HK-2 (cell line): ENCODE results near the gene TTC17.
"Not testable (repeated sequence)": the region's sequence is repeated elsewhere in the genome, so short reads cannot be mapped to it uniquely, and the experiment has no call there.

ENCODE experiments used
- DNase-seq: peaks from one replicate; pipeline ENCODE4 v3.0.0-alpha.2; 2018; ENCODE audit not compliant: unreplicated experiment

TTC17 gene

DNA sequence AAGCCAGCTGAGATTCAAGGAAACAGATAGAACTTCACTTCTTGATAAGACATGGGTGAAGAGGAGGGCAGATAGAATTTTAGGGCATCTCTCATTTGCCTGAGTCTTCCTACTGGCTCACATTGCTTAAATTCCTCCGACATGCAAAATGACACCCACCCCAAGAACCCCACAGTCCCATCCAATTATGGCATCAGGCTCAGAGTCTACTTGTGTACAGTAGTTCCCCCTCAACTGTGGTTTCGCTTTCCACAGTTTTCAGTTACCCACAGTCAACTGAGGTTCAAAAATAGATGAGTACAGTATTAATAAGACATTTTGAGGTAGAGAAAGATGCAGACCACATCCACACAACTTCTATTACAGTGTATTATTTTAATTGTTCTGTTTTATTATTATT is 99.8 kb downstream of the TTC17 start:
- no peak for DNase-seq

DNA sequence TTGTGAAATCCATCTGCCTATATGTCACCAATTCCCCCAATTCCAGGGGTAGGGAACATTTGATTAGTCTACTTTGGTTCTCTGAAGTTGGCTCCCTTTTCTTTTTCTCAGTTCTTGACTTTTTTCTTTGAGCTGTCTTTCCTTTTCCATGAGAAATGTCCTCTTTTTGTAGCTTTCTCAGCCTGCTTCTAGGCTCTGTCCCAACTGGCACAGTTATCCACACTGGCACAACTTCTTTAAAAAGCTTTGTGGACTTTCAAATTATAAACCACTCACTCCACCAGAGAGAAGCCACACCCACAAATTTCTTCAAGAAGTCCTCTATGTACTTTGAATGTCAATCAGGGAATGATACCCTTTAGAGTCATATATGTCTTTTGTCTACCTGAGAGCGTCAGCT is 100.5 kb downstream of the TTC17 start:
- DNase-seq: no peak

DNA sequence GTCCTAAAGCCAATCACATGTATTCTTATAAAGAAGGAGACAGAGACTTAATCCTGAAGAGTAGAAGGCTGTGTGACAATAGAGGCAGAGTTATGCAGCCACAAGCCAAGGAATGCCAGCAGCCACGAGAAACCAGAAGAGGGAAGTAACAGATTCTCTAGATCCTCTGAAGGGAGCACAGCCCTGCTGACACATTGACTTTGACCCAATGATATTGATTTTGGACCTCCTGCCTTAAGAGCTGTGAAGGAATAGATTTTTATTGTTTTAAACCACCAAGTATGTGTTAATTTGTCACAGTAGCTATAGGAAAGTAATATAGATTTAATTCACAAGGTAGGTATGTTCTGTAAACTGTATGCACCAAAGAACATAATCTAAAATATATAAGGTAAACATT is 103.6 kb downstream of the TTC17 start:
- DNase-seq: no peak

DNA sequence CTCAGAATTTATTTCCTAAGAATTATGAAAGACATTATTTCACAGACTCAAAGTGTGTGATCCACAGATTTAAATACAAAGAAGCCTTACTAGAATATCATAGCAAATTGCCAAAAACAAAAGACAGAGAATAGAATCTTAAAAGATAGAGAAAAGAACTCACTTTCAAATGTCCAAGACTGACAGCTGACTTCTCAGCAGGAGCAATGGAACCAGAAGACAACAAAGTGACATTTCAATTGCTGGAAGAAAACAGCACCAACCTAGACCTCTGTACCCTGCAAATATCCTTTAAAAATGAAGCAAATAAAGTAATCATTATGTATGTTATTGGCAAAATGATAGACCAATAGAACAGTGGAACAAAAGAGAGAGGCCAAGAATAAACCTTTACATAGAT is 109.2 kb downstream of the TTC17 start:
- no peak for DNase-seq

DNA sequence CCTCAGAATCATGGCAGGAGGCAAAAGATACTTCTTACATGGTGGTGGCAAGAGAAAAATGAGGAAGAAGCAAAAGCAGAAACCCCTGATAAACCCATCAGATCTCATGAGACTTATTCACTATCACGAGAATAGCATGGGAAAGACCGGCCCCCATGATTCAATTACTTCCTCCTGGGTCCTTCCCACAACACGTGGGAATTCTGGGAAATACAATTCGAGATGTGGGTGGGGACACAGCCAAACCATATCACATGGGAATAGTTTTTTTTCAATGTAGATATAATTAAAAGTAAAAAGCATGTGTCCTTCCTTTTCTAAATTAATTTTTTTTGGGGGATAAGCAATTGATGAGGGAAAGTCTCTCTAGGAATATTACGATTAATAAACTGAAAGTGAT is 118.8 kb downstream of the TTC17 start:
- DNase-seq: not testable (repeated sequence)

DNA sequence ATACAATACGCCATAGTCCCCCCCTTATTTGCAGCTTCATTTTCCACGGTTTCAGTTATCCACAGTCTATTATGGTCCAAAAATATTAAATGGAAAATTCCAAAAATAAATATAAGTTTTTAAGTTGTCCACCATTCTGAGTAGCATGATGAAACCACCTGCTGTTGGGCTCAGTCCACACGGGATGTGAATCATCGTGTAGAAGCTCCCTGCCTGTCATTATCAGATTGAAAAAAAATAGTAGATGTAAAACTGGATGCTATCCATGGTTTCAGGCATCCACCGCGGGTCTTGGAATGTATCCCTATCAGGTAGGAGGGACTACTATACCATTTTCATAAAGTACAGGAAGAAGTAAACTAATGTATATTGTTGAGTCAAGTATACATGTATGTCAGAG is 127.4 kb downstream of the TTC17 start:
- no peak for DNase-seq

DNA sequence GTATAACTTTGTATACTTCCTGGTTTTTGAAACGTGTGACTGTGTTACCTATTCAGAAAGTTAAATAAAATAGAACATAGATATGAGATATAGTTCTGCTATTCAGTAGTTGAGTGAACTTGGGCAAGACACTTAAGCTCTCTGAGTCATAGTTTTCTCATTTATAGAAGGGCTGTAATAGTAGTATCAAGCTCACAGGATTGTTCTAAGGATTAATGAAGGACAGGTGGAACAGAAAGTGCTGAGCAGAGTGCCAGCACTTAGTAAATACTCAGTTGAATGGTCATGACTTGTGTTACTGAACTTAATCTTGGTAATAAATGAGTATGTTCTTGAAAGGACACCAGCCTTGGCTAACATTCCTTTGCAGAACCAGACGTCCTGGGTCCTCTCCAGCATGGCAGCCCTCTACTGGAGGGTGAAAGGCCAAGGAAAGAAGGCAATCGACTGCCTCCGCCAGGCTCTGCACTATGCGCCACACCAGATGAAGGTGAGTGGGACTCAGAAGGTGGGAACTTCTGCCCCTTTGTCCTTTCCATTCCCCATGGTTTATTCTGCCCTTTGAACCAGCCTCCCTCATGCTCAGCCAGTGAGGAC is 131.2 kb downstream of the TTC17 start:
- DNase-seq: no peak

DNA sequence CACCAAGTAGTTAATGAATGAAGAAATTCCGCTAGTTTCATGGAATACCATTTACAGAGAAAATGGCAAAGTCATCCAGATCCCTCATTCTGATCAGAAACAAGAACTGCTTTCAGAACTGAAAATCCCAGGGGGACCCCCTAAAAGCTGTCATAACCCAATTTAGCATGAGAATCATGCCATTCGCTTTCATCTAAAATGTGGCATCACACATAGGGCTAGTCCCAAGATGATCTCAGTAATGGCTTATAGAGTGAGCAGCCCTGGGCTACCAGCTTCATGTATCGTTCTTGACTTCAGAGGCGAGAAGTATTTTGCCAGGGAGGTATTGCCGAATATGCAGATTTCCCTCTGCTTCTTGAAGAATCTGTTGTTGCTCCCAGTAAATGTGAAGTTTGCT is 134.0 kb downstream of the TTC17 start:
- DNase-seq: no peak

DNA sequence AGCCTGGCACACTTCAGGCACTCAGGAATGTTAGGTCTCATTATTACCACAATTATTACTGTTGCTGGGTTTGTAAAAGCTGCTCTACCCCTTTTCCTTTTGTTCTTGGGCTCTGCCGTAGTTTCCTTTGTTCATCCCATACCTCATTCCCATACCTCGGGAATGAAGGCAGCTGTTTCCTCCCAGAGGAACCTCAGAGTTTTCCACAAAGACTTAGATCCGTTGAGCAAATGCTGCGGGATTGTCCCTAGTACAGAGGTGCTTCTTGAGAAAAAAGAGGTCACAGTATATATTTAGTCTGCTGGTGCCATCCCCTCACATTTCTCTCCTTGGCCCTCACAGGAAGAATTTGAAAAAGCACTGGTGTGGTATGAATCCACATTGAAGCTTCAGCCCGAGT is 134.7 kb downstream of the TTC17 start:
- no peak for DNase-seq

DNA sequence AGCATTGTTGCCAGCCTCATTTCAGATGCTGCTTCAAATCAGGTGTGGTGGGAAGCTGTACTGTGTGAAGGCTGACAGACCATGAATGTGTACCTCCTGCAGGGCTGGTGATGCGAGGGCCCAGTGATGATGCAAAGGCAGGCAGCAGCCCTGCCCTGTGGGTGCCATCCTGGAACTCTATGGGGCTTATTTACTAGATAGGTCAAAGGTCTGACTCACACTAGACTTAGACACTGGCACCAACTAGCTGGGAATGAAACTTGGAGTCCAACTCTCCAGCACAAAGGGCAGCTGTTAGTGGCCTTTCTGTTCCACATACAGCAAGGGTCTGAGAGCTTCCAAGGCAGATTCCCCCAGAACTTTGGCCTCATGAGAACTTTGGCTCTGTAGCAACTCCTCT is 138.4 kb downstream of the TTC17 start:
- DNase-seq: no peak

DNA sequence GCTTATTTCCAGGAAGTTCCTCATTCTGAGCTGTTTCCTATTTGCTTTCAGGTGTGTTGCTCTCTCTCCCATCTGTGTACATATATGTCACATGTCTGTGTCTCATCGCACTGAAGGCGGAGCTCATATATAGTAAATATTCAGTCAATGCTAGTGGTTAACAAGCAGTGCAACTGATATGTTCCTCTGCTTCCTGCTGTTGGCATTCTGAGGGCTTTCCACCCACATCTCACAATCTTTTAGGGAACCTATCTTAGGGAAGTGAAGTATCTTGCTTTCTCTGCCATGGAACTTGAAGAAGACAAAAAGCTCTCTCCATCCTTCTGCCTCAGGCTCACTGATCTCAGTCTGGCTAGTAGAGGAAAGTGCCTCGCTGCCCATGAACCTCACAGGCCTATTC is 139.8 kb downstream of the TTC17 start:
- no peak for DNase-seq

DNA sequence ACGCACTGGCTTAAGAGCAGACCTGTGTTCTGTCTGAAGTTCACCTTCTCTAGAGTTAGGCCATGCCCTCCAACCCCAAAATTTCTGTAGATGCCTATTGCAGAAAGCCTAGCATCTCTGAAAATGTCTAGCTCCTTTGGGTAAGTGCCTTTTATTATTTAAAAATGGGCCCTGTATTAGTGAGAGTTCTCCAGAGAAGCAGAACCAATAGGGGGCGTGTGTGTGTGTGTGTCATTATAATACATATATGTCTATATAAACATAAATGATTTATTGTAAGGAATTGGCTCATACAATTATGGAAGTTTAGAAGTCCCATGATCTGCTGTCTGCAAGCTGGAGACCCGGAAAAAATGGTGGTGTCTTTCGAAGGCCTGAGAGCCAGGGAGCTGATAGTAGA is 144.7 kb downstream of the TTC17 start:
- DNase-seq: no peak

DNA sequence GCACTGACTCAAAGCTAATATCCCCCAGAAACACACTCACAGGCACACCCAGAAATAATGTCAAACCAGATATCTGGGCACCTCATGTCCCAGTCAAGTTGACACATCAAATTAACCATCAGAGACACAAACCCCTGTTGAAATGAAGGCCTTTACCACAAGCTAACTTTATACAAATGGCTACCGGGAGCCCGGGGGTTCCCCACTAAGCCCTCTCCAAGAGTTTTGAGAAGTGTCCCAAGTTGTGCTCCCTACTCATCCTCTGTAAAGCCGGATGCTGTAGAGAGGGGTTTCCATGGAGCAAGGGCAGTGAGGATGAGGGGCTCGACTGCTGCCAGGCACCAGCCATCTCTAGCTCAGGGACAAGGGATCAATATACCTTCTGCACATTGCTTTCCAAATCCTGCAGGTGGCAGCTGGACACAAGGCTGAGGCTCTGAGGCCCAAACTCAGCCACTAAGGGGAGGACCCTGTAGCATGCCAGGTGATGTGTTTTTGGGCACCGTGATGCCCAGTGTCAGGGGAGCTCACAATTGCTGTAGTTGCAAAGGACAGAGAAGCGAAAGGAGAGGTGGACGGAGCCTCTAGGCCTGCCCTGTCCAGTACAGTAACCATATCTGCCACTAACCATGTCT is 145.7 kb downstream of the TTC17 start:
- DNase-seq: no peak

DNA sequence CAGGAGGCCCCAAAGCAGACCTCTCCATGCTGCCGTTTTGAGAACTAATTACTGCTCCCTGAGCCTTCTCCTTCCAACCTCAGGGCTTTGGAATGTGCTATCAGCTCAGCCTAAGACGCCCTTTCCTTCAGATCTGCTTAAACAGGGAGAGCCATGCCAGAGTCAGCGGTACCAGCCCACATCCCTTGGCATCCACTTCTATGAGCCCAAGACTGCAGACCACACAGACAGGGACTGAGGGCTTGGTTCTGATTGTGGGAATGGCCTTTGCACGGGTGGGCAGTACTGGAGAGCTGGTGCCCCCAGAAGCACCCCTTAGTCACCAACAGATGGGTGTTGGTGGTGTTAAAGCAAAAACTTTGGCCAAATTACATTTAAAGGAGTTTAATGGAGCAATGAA is 146.5 kb downstream of the TTC17 start:
- no peak for DNase-seq

DNA sequence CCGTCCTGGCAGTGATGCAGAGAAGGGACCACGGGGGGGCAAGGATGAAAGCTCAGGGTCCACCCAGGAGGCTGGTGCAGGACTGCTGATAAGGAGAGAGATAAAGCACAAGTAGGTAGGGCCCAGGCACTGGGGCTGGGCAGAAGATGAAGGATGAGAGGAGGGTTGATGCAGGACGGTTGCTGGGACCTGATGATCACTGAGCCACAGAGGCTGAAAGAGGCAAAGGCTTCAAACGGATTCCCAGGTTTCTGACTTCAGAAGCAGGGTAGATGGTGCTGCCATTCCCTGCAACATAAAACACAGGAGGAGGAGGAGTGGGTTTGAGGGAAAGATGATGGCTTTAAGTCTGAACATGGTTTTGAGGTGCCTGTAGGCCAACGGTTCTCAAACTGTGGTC is 148.5 kb downstream of the TTC17 start:
- DNase-seq: no peak

DNA sequence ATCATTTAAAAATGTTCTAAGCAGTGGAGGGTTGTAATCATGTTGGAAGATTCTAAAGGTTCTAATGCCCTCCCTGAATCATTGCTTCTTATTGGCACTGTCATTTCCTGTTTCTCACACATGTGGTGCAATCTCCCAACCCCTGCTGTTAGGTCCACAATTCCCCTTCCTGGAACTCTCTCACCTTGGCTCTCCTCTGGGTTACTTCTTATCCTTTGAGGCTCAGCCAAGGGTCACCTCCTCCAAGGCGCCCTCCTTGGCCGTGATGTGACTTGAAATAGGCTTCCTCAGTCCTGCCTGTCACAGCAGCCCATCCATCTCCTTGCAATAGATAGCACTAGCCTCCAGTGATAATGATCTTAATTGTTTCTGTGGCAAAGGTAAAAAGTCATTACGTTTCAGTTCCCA is 149.8 kb downstream of the TTC17 start:
- DNase-seq: no peak

DNA sequence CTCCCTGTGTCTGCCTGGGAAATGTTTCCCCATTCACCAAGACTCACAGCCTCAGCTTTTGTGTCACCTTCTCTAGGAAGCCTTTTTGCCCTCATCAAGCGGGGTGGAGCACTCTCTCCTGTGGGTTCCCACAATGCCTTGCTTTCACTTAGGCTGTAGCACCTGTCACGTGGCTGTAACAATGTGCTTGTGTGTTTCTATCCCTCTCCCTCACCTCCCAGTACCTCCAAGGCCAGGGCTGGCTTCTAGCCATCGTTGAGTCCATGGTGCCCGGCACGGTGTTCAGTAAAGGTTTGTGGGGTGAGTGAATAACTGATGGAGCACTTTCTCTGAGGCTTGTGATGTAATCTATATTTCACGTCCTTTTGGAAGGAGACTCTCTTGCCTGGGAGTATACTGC is 153.2 kb downstream of the TTC17 start:
- no peak for DNase-seq

DNA sequence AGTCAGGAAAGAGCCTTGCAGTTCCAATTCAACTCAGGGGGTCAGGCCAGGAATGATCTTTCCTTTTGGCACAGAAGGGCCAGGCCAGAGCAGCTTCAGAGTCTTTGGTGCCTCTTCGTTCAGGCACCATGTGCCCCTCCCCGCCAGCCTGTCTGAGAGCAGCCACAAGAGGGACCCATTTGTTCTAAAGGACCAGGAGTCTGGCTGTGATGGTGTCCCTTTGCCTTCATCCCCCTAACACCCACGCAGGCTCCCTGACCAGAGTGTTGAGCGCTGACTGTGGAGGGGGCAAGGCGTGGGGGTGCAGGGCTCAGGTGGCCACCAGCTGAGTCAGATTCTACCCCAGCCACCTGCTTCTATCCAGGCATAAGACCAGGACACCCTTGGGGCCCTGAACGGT is 156.4 kb downstream of the TTC17 start:
- no peak for DNase-seq

DNA sequence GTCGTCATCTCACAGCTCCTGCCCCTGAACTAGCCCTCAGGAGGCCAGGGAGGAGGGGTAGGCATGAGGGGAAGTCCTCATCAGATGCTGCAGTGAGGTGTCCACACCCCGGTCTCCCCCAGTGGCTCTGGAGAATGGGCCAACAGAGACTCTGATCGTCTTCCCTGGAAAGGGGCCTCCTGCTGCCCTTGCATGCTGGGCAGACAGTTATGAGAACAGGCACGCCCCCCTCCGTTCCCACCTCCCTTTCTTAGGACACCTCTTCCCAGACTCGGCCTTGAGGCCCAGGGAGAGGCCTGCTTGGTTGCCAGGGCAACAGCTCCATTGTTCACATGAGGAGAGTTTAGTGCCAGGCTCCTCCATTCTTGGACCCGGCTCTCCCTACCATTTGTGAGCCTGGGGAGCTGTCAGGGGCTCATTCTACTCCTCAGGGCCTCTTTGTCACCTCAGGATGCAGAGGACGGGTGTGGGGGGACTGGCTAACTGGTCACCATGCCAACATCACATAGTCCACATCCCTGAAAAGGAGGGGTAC is 157.7 kb downstream of the TTC17 start:
- DNase-seq: no peak

DNA sequence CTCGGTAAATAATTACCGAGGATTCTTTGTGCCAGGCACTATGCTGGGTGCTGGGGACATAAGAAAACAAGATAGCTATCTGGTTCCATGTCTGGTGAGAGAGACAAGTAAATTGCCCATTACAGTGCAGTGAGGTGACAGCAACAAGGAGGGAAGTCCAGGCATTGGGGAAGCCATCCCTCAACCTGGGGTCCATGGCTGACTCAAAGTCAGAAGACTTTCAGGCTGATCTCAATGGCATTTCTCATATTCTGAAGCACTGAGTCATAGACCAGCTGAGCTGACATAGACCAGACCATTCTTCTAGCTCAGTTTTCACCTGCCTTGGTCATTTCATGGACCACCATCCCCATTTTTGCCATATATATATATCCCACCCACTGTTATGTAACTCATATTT is 158.8 kb downstream of the TTC17 start:
- DNase-seq: no peak

DNA sequence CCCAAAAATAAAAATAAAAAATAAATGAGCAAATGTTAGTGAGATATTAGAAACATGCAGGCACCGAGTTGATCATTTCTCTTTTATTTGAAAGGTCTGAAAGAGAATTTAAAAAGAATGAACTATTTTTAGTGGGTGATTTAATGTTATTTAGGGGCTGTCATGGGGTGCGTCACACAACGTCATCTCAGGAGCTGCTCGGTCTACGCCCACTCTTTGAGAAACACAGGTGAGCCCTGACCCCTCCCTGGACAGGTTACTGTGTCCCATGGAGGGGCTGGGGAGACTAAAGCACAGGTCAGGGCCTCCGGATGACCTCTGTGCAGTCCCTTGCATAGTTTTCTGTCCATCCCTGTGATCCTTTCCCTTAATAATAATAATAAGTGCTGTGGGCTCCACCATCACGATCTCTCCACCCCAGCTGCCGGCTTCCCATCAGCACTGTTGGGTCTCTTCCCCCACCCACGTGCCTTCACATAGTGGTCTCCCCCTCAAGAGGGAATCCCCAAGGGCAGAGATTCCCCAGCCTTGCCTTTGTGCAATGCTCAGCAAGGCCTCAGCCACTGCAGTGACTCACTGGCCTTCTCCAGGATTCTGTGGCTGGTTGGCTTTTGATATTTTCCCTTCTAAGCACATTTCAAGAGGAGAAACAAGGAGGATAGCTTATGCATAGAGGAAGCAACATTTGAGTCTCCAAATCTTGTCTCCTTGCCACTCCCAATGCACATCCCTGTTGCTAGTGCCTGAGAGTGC is 159.9 kb downstream of the TTC17 start:
- no peak for DNase-seq

DNA sequence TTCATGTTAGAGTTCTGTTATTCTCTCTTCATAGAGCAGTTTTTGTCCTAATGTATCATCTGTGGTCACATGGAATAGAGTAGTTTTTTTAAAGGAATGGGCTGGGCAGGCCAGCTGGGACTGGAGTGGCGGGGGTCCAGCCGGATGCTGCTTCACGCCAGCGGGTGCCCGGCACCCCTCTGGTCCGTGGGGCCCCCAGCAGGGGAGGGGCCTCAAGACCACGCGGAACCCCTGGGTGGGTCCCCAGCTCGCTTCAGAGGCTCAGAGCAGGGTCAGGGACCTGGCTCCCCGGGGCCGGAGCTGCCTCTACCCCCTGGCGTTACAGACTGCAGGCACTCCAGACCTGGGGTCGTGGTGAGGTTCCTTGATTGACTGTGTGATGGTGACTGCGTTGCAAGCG is 162.8 kb downstream of the TTC17 start:
- DNase-seq: no peak

DNA sequence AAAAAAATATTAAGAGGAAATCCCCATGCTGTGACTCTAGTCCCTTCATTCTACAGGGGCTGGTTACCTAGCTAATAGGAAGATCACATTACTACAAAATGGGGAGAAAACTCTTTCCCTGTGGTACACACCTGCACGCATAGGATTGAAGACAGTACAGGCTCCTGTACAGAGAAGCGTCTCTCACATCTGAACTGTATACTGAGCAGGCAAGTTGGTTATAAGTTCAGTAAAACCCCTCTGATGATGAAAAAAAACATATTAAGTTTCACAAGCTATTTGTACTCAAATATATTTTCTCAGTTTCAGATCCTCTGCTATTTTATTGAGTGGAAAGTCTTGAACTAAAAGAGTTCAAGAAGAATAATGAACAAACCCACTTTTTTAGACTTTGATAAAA is 164.9 kb downstream of the TTC17 start:
- DNase-seq: no peak
